Skeletal muscle satellite cell (primary cell): Measurements from ENCODE around the gene C18orf63.

Source experiments
- H3K27me3 ChIP-seq: 2 replicates; pipeline ENCODE4 v1.7.0; 2013; ENCODE audit warnings: low read length; ENCODE audit not compliant: control insufficient read depth, insufficient read depth
- H3K36me3 ChIP-seq: 2 replicates; pipeline ENCODE4 v1.7.0; 2013; ENCODE audit warnings: mild to moderate bottlenecking, control low read depth, low read length; ENCODE audit not compliant: insufficient read depth
- H3K4me1 ChIP-seq: 2 replicates; pipeline ENCODE4 v1.7.0; 2013; ENCODE audit warnings: low read length; ENCODE audit not compliant: control insufficient read depth, insufficient read depth
- H3K4me2 ChIP-seq: 2 replicates; pipeline ENCODE4 v1.7.0; 2013; ENCODE audit warnings: mild to moderate bottlenecking, low read length
- H3K4me3 ChIP-seq: 2 replicates; pipeline ENCODE4 v1.7.0; 2013; ENCODE audit warnings: low read length
- H3K9ac ChIP-seq: 2 replicates; pipeline ENCODE4 v1.7.0; 2013; ENCODE audit warnings: mild to moderate bottlenecking, low read depth, low read length, moderate library complexity
- H3K9me3 ChIP-seq: replicated peaks from 2 replicates; pipeline ENCODE4 v1.7.0; 2013; ENCODE audit warnings: mild to moderate bottlenecking, control low read depth, low read length

C18orf63 gene

GRCh38 chr18:74367905-74368304 lies 52.3 kb downstream of the C18orf63 start:
- Histone ChIP-seq H3K27me3 (peaks cover 26% of the 10 kb centered on the region), H3K4me2 (no peak overlapping the region), H3K9ac (no peak overlapping the region), H3K4me3 (no peak overlapping the region), H3K4me1 (no peaks in the 10 kb centered on the region), H3K9me3 (no peaks in the 10 kb centered on the region), H3K36me3 (no peaks in the 10 kb centered on the region)

- H3K4me2 ChIP-seq, result no peak overlapping the region
These were observed 53.5 kb downstream of the C18orf63 start for GRCh38 chr18:74368901-74369705.

DNA sequence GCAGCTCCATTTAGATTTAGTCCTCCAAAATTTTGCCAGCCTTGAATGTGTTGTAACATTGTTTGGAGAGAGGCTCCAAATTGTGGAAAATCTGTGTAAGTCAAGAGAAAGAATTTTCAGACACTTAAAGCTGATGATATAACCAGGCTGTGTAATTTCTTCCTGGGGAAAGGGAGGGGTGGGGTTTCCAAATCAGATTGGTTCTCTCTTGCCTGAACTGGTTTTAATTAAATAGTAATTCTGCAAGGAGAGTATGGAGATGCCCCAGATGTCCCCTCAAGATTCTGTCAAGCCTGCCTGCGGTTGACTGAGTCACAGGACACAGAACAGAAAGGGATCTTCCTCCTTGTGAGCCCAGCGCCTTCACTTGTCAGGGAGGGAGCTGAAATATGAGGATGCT lies 54.5 kb downstream of the C18orf63 start:
- Histone ChIP-seq H3K27me3 (peaks cover 15% of the 10 kb centered on the region), H3K4me3 (no peak overlapping the region), H3K4me1 (no peaks in the 10 kb centered on the region), H3K4me2 (no peak overlapping the region), H3K9ac (no peak overlapping the region), H3K9me3 (no peaks in the 10 kb centered on the region), H3K36me3 (no peaks in the 10 kb centered on the region)

More at GRCh38 chr18:74368901-74369705, 53.5 kb downstream of the C18orf63 start:
- Histone ChIP-seq H3K9ac (no peak overlapping the region), H3K27me3 (peaks cover 15% of the 10 kb centered on the region), H3K4me1 (no peaks in the 10 kb centered on the region), H3K4me3 (no peak overlapping the region), H3K9me3 (no peaks in the 10 kb centered on the region), H3K36me3 (no peaks in the 10 kb centered on the region)

DNA sequence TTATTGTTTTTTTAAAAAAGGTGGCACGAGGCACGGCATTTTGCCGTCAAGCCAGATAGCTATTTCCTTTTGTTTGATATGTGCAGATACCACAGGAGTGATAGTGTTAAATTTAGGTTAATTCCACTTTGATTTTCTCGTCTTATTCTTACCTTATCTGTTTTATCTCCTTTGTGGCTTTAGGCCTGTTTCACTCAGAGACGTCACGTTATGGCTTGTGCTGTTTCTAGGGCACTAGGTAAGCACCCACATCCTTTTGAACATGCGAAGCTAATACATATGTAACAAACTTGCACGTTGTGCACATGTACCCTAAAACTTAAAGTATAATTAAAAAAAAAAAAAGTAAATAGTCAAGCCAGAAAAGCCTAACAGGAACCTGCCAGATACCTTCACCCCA lies 57.8 kb downstream of the C18orf63 start:
- Histone ChIP-seq H3K9ac (no peak overlapping the region), H3K36me3 (no peaks in the 10 kb centered on the region), H3K9me3 (no peaks in the 10 kb centered on the region), H3K27me3 (peaks cover 15% of the 10 kb centered on the region), H3K4me1 (no peaks in the 10 kb centered on the region), H3K4me2 (no peak overlapping the region), H3K4me3 (no peak overlapping the region)

DNA sequence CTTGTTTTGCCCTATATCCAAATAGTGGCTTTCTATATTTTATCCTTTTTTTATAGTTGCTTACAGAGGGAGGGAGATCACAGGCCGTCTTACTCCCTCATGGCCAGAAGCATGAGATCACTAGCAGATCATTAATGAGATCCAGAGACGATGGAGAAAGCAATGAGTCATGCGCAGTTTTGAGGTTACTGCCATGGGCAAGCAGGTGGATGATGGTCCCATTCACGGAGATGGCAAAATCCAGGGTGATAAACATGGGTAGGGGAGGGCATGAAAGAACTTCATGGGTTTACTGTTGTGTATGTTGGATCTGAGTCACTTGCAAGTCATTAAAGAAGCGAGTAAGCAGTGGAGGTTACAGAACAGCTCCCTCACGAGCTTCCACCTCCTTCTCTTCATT lies 60.4 kb downstream of the C18orf63 start:
- Histone ChIP-seq H3K4me3 (no peak overlapping the region), H3K9me3 (no peaks in the 10 kb centered on the region), H3K4me1 (no peaks in the 10 kb centered on the region), H3K4me2 (no peak overlapping the region), H3K9ac (no peak overlapping the region), H3K36me3 (no peaks in the 10 kb centered on the region), H3K27me3 (no peaks in the 10 kb centered on the region)

DNA sequence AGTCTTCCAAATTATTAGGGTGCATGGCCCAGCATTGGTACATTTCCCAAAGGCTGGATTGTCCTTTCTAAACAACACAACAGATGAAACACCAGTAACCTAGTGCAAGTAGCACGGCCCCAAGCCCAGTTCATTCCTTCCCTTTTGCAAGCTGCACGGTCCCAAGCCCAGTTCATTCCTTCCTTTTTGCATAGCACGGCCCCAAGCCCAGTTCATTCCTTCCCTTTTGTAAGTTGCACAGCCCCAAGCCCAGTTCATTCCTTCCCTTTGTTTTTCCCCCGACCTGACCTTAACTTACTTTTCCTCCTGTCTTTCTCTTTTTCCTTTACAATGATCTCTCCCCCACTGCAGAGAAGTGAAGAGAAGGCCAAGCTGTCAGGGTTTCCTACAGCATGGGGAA lies 60.9 kb downstream of the C18orf63 start:
- H3K4me2 ChIP-seq, result no peak overlapping the region
- no peaks in the 10 kb centered on the region for H3K9me3 ChIP-seq
- no peaks in the 10 kb centered on the region for H3K36me3 ChIP-seq
- H3K27me3 ChIP-seq, result no peaks in the 10 kb centered on the region
- no peak overlapping the region for H3K4me3 ChIP-seq
- H3K4me1 ChIP-seq, result no peaks in the 10 kb centered on the region
- H3K9ac ChIP-seq, result no peak overlapping the region

- Histone ChIP-seq H3K36me3 (no peaks in the 10 kb centered on the region), H3K4me1 (no peaks in the 10 kb centered on the region), H3K27me3 (no peaks in the 10 kb centered on the region), H3K4me3 (no peak overlapping the region), H3K4me2 (no peak overlapping the region), H3K9ac (no peak overlapping the region), H3K9me3 (no peaks in the 10 kb centered on the region)
These were observed 62.1 kb downstream of the C18orf63 start for GRCh38 chr18:74377776-74378175.

- Histone ChIP-seq H3K9ac (no peak overlapping the region), H3K36me3 (no peaks in the 10 kb centered on the region), H3K4me3 (no peak overlapping the region), H3K4me2 (no peak overlapping the region), H3K4me1 (no peaks in the 10 kb centered on the region), H3K27me3 (no peaks in the 10 kb centered on the region), H3K9me3 (no peaks in the 10 kb centered on the region)
These were observed 62.6 kb downstream of the C18orf63 start for GRCh38 chr18:74378179-74378682.

GRCh38 chr18:74380916-74381315 lies 65.3 kb downstream of the C18orf63 start:
- H3K4me1 ChIP-seq, result no peaks in the 10 kb centered on the region
- H3K9me3 ChIP-seq, result no peaks in the 10 kb centered on the region
- no peak overlapping the region for H3K4me3 ChIP-seq
- H3K9ac ChIP-seq, result no peak overlapping the region
- no peak overlapping the region for H3K4me2 ChIP-seq
- no peaks in the 10 kb centered on the region for H3K36me3 ChIP-seq
- no peaks in the 10 kb centered on the region for H3K27me3 ChIP-seq

- Histone ChIP-seq H3K4me1 (no peaks in the 10 kb centered on the region), H3K9me3 (no peaks in the 10 kb centered on the region)
These were observed 66.1 kb downstream of the C18orf63 start for GRCh38 chr18:74381621-74382295.

DNA sequence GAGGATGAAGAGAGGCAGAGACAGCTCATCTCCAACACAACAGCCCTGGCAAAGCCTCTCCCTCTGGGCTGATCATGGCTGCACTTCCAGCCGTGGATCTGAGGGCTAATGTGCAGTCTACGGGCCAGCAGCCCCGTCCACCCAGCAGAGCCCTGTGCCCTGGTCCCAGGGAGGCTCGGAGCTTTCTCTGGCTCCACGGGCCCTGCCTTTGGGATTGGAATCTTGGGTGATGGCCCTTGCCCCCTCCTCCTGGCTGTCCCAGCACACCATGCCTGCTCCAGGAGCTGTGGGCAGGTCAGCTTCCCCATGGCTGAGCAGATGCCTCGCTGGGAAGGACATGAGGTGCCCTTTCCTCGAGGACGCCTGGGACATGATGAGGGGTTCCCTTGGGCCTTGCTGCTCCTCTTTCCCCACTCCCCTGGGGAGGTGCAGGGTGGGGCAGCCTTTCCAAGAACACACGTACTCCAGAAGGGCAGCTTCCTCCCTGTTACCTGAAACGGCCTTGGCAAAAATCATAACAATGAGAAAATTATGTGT lies 66.9 kb downstream of the C18orf63 start:
- no peak overlapping the region for H3K4me2 ChIP-seq
- H3K27me3 ChIP-seq, result no peaks in the 10 kb centered on the region
- H3K9ac ChIP-seq, result no peak overlapping the region
- no peaks in the 10 kb centered on the region for H3K4me1 ChIP-seq
- no peak overlapping the region for H3K4me3 ChIP-seq
- H3K9me3 ChIP-seq, result no peaks in the 10 kb centered on the region
- H3K36me3 ChIP-seq, result no peaks in the 10 kb centered on the region

More at GRCh38 chr18:74381621-74382295, 66.1 kb downstream of the C18orf63 start:
- Histone ChIP-seq H3K9ac (no peak overlapping the region), H3K36me3 (no peaks in the 10 kb centered on the region), H3K27me3 (no peaks in the 10 kb centered on the region), H3K4me3 (no peak overlapping the region), H3K4me2 (no peak overlapping the region)
